ENCODE data around the gene NETO2. TPM values are rescaled to one million over a fixed set of nuclear protein-coding genes. Genes with fewer than 3 reads are reported as not detected.
"Not testable (repeated sequence)": the region's sequence is repeated elsewhere in the genome, so short reads cannot be mapped to it uniquely, and the experiment has no call there.

NETO2 gene
- total RNA-seq, 2 experiments from 2014 or later: 6.8 to 8.3 TPM

DNA sequence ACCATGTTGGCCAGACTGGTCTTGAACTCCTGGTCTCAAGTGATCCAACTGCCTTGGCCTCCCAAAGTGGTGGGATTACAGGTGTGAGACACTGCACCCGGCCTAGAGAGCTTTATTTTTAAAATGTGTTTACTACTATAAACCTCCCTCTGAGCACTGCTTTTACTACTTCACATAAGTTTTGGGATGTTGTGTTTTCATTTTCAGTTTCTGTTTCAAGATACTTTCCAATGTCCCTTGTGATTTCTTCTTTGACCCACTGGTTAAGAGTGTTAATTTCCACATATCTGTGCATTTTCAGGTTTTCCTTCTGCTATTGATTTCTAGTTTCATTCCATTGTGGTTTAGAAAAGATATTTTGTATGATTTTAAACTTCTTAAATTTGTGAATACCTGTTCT is 74.4 kb downstream of the NETO2 start:
- DNase-seq: no peak
- Mint-ChIP-seq H3K9me3 (peaks cover 2% of the 10 kb centered on the region), H3K36me3 (ENCODE audit: low read depth) (peaks cover 2% of the 10 kb centered on the region), H3K27ac (peak overlapping the region; percentile 91), H3K4me3 (no peak overlapping the region), H3K4me1 (peaks cover 18% of the 10 kb centered on the region), H3K27me3 (peaks cover 2% of the 10 kb centered on the region)
- ChIA-PET POLR2A (no interaction called here), CTCF (interaction anchor here (1.0 to 1.1 kb wide), 3 partner anchors 32 to 986 kb away, joined by 4 to 8 read pairs (median 4); no protein-coding TSS in a partner anchor)

DNA sequence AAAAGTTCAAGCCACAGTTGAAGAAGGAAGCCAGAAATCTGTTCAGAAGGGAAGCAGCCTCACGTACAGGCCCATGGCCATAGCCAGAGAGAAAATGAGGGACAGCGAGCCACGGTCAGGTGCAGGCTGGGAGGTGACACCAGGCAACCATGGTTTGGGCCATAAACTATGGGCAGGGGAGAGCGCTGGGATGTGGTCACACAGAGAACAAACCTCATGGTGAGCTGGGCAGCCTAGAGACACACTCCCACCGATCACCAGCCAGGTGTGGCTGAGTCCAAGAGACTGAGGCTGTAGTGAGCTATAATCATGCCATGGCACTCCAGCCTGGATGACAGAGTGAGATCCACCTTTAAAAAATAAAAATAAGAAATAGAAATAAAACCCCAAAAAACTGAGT is 76.5 kb downstream of the NETO2 start:
- peaks cover 1% of the 10 kb centered on the region for H3K27me3 Mint-ChIP-seq
- H3K4me1 Mint-ChIP-seq: peaks cover 12% of the 10 kb centered on the region
- no peak overlapping the region for H3K27ac Mint-ChIP-seq
- no peak for DNase-seq
- peaks cover 1% of the 10 kb centered on the region for H3K9me3 Mint-ChIP-seq
- POLR2A ChIA-PET: no interaction called here
- CTCF ChIA-PET: no interaction called here
- no peak overlapping the region for H3K4me3 Mint-ChIP-seq
- H3K36me3 Mint-ChIP-seq (ENCODE audit: low read depth): peaks cover 2% of the 10 kb centered on the region

DNA sequence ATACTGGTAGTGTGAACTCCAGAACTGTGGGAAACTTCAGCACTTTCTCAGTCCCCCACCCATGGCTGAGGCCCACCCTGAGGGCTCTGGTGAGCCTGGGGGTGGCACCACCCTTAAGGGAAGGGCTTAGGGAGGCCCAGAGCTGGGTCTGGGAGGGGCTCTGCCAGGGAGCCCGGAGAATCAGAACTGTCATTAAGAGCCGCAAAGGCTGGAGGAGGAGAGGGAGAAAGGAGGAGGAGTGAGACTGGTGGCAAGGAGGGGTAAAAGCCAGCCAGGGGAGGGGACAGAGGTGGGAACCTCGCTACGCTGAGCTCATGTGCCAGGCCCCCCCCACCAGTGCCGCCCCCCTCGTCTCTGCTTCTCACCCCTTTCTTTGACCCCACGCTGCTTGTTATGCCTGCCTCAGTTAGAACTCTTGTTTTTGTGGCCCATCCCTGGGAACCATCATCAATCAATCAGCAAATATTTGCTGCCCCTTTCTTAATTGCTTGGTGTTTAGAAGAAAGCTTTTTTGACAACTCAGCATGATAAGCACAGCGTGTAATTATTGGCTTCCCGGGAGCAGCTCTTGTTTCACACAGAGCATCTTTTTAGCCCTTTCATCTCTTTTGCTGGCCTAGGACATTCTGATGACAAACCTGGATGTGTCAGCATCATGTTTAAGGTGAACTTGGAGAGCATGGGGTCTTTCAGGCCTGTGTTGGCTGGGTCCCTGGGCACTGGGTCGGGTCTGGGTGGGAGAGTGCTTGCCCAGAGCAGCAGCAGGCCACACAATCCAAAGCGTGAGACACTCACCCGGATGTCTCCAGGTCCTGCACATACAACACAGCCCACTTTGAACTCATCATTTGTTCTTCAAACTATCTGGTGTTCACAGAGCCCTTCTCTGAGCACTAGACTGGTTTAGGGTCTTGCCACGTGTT is 77.7 kb downstream of the NETO2 start:
- ChIA-PET CTCF (no interaction called here), POLR2A (no interaction called here)
- no peak overlapping the region for H3K27ac Mint-ChIP-seq

DNA sequence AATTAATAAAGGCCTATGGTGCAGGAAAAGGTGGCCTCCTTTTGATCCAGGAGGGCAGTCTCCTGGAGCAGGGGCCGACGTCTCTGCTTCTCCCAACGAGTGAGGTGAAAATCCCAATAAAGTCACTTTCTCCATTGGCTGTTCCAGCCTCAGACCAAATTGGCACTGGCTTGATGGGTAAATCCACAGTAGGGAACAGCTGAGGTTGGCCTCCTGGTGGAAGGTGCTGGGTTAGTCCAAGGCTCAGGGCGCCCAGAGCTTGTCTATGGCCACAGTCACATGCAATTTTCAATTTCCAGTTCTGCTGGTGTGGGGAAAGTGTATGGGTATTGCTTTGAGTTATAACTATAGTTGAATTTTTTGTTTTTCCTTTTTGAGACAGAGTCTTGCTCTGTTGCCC is 79.0 kb downstream of the NETO2 start:
- no peak for DNase-seq
- no peak overlapping the region for H3K27ac Mint-ChIP-seq

More for the DNA sequence above, 77.7 kb downstream of the NETO2 start:
- Mint-ChIP-seq H3K9me3 (peaks cover 3% of the 10 kb centered on the region), H3K4me1 (peaks cover 12% of the 10 kb centered on the region), H3K36me3 (ENCODE audit: low read depth) (no peaks in the 10 kb centered on the region), H3K27me3 (no peaks in the 10 kb centered on the region), H3K4me3 (no peak overlapping the region)
- no peak for DNase-seq

DNA sequence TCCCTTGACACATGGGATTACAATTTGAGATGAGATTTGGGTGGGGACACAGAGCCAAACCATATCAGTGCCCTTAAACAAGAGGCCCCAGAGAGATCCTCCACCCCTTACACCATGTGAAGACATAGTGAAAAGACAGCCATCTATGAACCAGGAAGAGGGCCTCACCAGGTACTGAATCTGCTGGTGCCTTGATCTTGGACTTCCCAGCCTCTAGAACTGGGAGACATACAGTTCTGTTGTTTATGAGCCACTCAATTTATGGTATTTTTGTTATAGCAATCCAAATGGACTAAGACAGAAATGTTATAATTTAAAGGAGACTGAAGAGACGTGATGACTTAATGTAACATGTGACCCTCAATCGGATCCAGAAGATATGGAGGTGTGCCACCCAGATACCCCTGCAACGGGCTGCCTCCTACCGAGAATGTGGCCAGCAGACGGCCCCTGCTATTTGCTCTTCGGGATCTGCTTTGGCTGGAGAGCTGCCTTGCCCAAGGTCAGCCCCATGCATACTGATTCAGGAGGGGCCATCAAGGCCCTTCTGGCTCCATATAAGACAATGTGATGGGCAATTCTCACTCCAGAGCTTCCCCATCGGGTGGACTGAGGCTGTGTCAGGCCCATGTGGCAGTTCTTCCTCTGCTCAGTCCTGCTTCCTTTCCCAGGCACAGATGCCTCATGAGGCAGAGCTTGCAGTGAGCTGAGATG is 80.6 kb downstream of the NETO2 start:
- H3K4me3 Mint-ChIP-seq: no peak overlapping the region
- H3K4me1 Mint-ChIP-seq: peaks cover under 1% of the 10 kb centered on the region
- no peak for DNase-seq
- H3K27ac Mint-ChIP-seq: no peak overlapping the region
- CTCF ChIA-PET: interaction anchor here (0.9 kb wide), 1 partner anchor 9 kb away, joined by 3 read pairs; no protein-coding TSS in a partner anchor
- no peaks in the 10 kb centered on the region for H3K27me3 Mint-ChIP-seq
- no peaks in the 10 kb centered on the region for H3K36me3 Mint-ChIP-seq (ENCODE audit: low read depth)
- POLR2A ChIA-PET: no interaction called here
- H3K9me3 Mint-ChIP-seq: peaks cover 3% of the 10 kb centered on the region

More for the DNA sequence above, 79.0 kb downstream of the NETO2 start:
- POLR2A ChIA-PET: no interaction called here
- no peaks in the 10 kb centered on the region for H3K27me3 Mint-ChIP-seq
- H3K36me3 Mint-ChIP-seq (ENCODE audit: low read depth): no peaks in the 10 kb centered on the region
- H3K4me3 Mint-ChIP-seq: no peak overlapping the region
- CTCF ChIA-PET: no interaction called here
- peaks cover 9% of the 10 kb centered on the region for H3K4me1 Mint-ChIP-seq
- H3K9me3 Mint-ChIP-seq: peaks cover 3% of the 10 kb centered on the region

DNA sequence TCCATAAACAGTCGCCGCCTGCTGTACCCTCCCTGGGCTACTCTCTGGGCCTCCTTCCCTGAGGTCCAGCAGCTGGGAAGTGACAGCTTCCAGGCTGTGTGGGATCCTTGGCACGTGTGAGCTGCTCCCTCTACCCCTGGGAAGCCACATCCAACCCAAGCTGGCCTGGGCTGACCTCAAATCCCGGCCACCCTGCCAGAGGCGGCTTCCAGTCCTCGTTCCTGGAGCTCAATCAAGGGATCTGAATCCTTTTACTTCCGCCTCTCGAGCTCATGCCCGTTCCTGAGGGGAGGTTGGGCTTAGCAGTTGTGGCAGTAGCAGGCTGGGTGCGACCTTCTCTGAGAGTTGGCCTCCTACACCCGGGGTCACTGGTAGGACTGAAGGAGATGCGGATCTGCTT is 82.5 kb downstream of the NETO2 start:
- H3K4me3 Mint-ChIP-seq: no peak overlapping the region
- POLR2A ChIA-PET: no interaction called here
- H3K4me1 Mint-ChIP-seq: no peaks in the 10 kb centered on the region
- H3K27ac Mint-ChIP-seq: no peak overlapping the region
- no peaks in the 10 kb centered on the region for H3K36me3 Mint-ChIP-seq (ENCODE audit: low read depth)
- peaks cover 3% of the 10 kb centered on the region for H3K9me3 Mint-ChIP-seq
- CTCF ChIA-PET: no interaction called here
- DNase-seq: no peak
- H3K27me3 Mint-ChIP-seq: no peaks in the 10 kb centered on the region

DNA sequence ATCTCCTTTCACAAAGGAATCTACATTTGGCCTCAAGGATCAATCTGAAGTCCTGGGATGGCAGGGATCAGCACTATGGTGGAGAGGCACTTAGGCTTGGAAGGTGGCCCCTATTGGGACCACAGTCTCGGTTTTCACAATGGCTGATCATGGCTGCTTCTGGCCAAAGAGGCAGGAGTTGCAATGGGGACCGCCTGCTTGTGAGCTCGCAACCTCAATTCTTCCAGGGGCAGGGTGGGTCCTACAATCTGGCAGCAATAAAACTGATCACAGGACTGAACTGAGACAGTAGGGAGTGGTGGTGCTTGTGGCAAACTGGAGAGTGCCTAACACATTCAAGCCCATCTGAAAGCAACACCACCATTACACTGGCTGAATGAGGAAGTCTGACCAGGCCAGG is 83.1 kb downstream of the NETO2 start:
- peak overlapping the region; percentile 41 for H3K27ac Mint-ChIP-seq
- CTCF ChIA-PET: interaction anchor here (1.6 to 2.2 kb wide), 2 partner anchors 10 to 23 kb away, joined by 3 to 5 read pairs; no protein-coding TSS in a partner anchor
- POLR2A ChIA-PET: no interaction called here
- H3K27me3 Mint-ChIP-seq: no peaks in the 10 kb centered on the region
- H3K9me3 Mint-ChIP-seq: peaks cover 3% of the 10 kb centered on the region
- H3K4me3 Mint-ChIP-seq: no peak overlapping the region
- no peak for DNase-seq
- H3K36me3 Mint-ChIP-seq (ENCODE audit: low read depth): no peaks in the 10 kb centered on the region
- no peaks in the 10 kb centered on the region for H3K4me1 Mint-ChIP-seq

DNA sequence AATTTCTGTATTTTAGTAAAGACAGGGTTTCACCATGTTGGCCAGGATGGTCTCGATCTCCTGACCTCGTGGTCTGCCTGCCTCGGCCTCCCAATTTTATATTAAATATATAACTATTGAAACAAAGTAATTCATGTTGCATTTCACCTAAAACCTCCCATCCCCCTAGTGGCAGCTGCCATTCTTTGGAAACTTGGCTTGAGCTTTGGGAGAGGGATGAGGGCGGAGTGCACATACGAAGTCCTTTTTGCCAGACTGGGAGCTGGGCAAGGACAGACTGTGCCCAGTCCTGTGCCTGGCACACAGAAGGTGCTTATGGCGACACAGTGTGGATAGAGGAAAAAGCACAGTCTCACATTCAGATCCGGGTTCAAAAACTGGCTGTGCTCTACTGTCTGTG is 83.8 kb downstream of the NETO2 start:
- H3K4me3 Mint-ChIP-seq: no peak overlapping the region
- no peak overlapping the region for H3K27ac Mint-ChIP-seq
- H3K4me1 Mint-ChIP-seq: no peaks in the 10 kb centered on the region
- no peak for DNase-seq
- H3K36me3 Mint-ChIP-seq (ENCODE audit: low read depth): no peaks in the 10 kb centered on the region
- no peaks in the 10 kb centered on the region for H3K27me3 Mint-ChIP-seq
- ChIA-PET POLR2A (no interaction called here), CTCF (interaction anchor here (0.6 to 2.2 kb wide), 3 partner anchors 9 to 341 kb away, joined by 3 to 5 read pairs (median 3); no protein-coding TSS in a partner anchor)
- peaks cover 3% of the 10 kb centered on the region for H3K9me3 Mint-ChIP-seq

DNA sequence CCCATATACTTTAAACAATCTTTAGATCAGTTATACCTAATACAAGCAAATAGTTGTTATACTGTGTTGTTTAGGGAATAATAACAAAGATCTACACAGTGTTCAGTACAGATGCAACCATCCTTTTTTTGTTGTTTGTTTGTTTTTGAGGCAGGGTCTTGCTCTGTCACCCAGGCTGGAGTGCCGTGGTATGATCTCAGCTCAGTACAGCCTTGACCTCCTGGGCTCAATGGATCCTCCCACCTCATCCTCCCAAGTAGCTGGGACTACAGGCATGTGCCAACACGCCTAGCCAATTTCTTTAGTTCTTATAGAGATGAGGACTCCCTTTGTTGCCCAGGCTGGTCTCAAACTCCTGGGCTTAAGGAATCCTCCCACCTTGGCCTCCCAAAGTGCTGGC is 84.6 kb downstream of the NETO2 start:
- POLR2A ChIA-PET; H3K36me3 Mint-ChIP-seq (ENCODE audit: low read depth); DNase-seq; H3K9me3 Mint-ChIP-seq; H3K27ac Mint-ChIP-seq; H3K4me1 Mint-ChIP-seq; H3K27me3 Mint-ChIP-seq; H3K4me3 Mint-ChIP-seq: not testable (repeated sequence)
- CTCF ChIA-PET: interaction anchor here (0.6 to 2.2 kb wide), 5 partner anchors 8 to 916 kb away, joined by 3 to 5 read pairs (median 3); no protein-coding TSS in a partner anchor

DNA sequence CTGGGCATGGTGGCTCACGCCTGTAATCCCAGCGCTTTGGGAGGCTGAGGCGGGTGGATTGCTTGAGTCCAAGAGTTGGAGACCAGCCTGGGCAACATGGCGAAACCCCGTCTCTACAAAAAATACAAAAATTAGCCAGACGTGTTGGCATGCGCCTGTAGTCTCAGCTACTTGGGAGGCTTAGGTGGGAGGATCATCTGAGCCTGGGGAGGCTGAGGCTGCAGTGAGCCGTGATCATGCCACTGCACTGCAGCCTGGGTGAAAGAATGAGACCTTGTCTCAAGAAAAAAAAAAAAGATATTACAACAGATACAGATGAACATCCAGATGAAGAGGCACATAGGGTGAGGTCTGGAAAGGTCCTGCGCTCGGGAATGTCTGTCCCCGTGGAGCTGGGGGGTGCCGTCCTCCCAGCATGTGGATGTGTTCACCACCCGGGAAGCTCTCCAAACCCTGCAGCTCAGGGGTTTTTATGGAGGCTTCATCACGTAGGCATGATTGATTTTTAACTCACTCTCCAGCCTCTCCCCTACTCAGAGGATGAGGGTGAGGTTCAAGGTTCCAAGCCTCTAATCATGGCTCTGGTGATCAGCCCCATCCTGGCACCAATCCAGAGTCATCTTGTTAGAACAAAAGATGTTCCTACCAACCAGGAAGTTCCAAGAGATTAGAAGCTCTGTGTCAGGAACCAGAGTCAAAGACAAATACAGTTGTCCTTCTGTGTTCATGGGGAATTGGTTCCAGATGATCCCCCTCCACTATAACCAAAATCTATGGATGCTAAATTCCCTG is 85.3 kb downstream of the NETO2 start:
- CTCF ChIA-PET: interaction anchor here (0.6 to 2.2 kb wide), 5 partner anchors 10 to 917 kb away, joined by 3 to 5 read pairs (median 3); no protein-coding TSS in a partner anchor
- no peaks in the 10 kb centered on the region for H3K36me3 Mint-ChIP-seq (ENCODE audit: low read depth)
- no peak overlapping the region for H3K4me3 Mint-ChIP-seq

DNA sequence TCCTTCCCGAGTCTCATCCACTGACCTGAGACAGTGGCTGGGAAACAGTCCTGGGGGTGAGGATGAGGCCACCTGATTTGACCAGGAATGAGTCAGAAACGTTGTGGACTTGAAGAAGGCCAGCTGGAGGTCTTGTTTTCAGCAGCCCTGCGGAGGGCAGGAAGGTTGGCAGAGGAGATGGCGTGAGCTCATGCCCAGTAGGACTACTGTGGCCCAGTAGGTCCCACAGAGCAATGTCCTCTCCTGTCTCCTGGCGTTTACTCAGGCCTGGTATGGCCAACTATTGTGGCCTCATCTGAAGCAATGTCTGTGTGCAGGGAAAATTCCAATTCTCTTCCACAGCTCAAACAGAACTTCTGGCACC is 86.1 kb downstream of the NETO2 start:
- H3K4me1 Mint-ChIP-seq: no peaks in the 10 kb centered on the region
- ChIA-PET POLR2A (no interaction called here), CTCF (interaction anchor here (1.1 kb wide), 1 partner anchor 19 kb away, joined by 3 read pairs; no protein-coding TSS in a partner anchor)
- H3K27me3 Mint-ChIP-seq: no peaks in the 10 kb centered on the region
- H3K9me3 Mint-ChIP-seq: peaks cover 3% of the 10 kb centered on the region
- H3K36me3 Mint-ChIP-seq (ENCODE audit: low read depth): no peaks in the 10 kb centered on the region
- DNase-seq: no peak
- H3K27ac Mint-ChIP-seq: no peak overlapping the region
- no peak overlapping the region for H3K4me3 Mint-ChIP-seq

More for the DNA sequence above, 85.3 kb downstream of the NETO2 start:
- Mint-ChIP-seq H3K27ac (no peak overlapping the region), H3K9me3 (peaks cover 3% of the 10 kb centered on the region), H3K4me1 (no peaks in the 10 kb centered on the region), H3K27me3 (no peaks in the 10 kb centered on the region)
- POLR2A ChIA-PET: no interaction called here
- no peak for DNase-seq

DNA sequence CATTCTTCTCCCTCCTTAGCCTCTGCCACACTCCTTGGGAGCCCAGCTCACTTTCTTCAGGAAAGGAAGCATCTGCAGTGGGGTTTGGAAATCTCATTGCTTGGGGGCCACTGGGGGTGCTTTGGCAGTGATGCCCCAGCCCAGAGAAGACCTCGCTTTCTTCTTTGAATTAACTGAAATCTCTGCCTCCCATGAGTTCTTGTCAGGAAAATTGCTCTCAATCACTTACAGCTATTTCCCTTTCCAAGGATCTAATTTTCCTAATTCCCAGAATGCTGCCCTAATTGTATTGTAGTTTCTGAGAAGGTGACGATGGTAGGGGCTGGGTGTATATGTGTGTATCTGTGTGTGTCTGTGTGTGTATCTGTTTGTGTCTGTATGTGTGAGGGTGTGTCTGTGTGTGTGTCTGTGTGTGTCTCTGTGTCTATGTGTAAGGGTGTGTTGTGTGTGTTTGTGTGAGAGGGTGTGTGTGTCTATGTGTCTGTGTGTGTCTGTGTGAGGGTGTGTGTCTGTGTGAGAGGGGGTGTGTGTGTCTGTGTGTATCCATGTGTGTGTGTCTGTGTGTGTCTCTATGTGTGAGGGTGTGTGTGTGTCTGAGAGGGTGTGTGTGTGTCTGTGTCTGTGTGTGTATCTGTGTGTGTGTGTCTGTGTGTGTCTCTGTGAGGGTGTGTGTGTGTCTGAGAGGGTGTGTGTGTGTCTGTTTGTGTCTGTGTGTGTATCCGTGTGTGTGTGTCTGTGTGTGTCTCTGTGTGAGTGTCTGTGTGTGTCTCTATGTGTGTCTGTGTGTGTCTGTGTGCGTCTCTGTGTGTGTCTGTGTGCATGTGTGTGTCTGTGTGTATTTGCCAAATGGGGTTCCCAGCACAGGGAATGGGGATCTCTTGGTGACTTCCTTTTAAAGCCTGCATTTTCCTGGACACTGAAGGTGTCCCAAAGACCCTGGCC is 86.8 kb downstream of the NETO2 start:
- Mint-ChIP-seq H3K27ac (no peak overlapping the region), H3K4me3 (no peak overlapping the region), H3K36me3 (ENCODE audit: low read depth) (no peaks in the 10 kb centered on the region), H3K4me1 (no peaks in the 10 kb centered on the region), H3K27me3 (no peaks in the 10 kb centered on the region), H3K9me3 (peaks cover 2% of the 10 kb centered on the region)
- CTCF ChIA-PET: no interaction called here
- DNase-seq: no peak
- POLR2A ChIA-PET: no interaction called here
